Hepatocyte (in vitro differentiated cells): Measurements from ENCODE around the gene RBMS1. TPM values are rescaled to one million over a fixed set of nuclear protein-coding genes. Genes with fewer than 3 reads are reported as not detected.

Experiments used
- DNase-seq: peaks from one replicate; pipeline ENCODE4 v3.0.0-alpha.2; 2016; ENCODE audit warnings: low spot score
- H2AFZ ChIP-seq: fragments of 200-600 bp; sonication (generic); 2 replicates; pipeline ENCODE4 v1.6.0; 2016; ENCODE audit warnings: antibody characterized with exemption, mild to moderate bottlenecking
- H3K27ac ChIP-seq: fragments of 200-600 bp; sonication (generic); 2 replicates; pipeline ENCODE4 v1.5.1; 2016; ENCODE audit warnings: mild to moderate bottlenecking
- H3K27me3 ChIP-seq: fragments of 200-600 bp; sonication (generic); 2 replicates; pipeline ENCODE4 v1.6.1; 2016
- H3K36me3 ChIP-seq: fragments of 200-600 bp; sonication (generic); replicated peaks from 2 replicates; pipeline ENCODE4 v1.5.1; 2016; ENCODE audit warnings: low read depth; ENCODE audit not compliant: insufficient read depth
- H3K4me1 ChIP-seq: fragments of 200-600 bp; sonication (generic); 2 replicates; pipeline ENCODE4 v1.5.1; 2016; ENCODE audit warnings: mild to moderate bottlenecking, moderate library complexity; ENCODE audit not compliant: insufficient read depth
- H3K4me2 ChIP-seq: fragments of 200-600 bp; sonication (generic); 2 replicates; pipeline ENCODE4 v1.6.0; 2016
- H3K4me3 ChIP-seq: fragments of 200-600 bp; sonication (generic); 2 replicates; pipeline ENCODE4 v1.5.1; 2016; ENCODE audit warnings: mild to moderate bottlenecking
- H3K79me2 ChIP-seq: fragments of 200-600 bp; sonication (generic); 2 replicates; pipeline ENCODE4 v1.6.0; 2017; ENCODE audit warnings: mild to moderate bottlenecking
- H3K9me2 ChIP-seq: fragments of 200-600 bp; sonication (generic); replicated peaks from 2 replicates; pipeline ENCODE4 v1.6.0; 2017; ENCODE audit warnings: mild to moderate bottlenecking; ENCODE audit not compliant: insufficient read depth
- H3K9me3 ChIP-seq: fragments of 200-600 bp; sonication (generic); 2 replicates; pipeline ENCODE4 v1.5.1; 2016; ENCODE audit warnings: low read depth, mild to moderate bottlenecking
- H4K20me1 ChIP-seq: fragments of 200-600 bp; sonication (generic); 2 replicates; pipeline ENCODE4 v1.6.0; 2016; ENCODE audit warnings: mild to moderate bottlenecking; ENCODE audit not compliant: insufficient read depth, poor library complexity, severe bottlenecking
- CTCF ChIP-seq: fragments of 200-600 bp; sonication (generic); IDR thresholded peaks from 2 replicates; pipeline ENCODE4 v1.5.1; 2016; ENCODE audit warnings: antibody characterized with exemption, mild to moderate bottlenecking; ENCODE audit not compliant: poor library complexity
- EZH2 ChIP-seq: fragments of 200-600 bp; sonication (generic); IDR thresholded peaks from 2 replicates; pipeline ENCODE4 v1.6.1; 2016; ENCODE audit warnings: antibody characterized with exemption, mild to moderate bottlenecking, borderline replicate concordance
- EZH2phosphoT487 ChIP-seq: fragments of 200-600 bp; sonication (generic); IDR thresholded peaks from one replicate; pipeline ENCODE4 v1.6.1; 2018; ENCODE audit warnings: antibody characterized with exemption, mild to moderate bottlenecking, low read depth, moderate library complexity; ENCODE audit not compliant: unreplicated experiment, severe bottlenecking
- whole genome bisulfite sequencing: methylation state at CpG from one replicate; pipeline ENCODE4 v1.1.6; 2016; ENCODE audit warnings: low lambda C conversion rate; ENCODE audit errors: missing lambda C conversion rate; 5-methylcytosine and 5-hydroxymethylcytosine counted together
- polyA plus RNA-seq: library from polyadenylated mRNA; unstranded; fragments of >200 nt; fragmentation: Nextera tagmentation; extraction: Ambion mirVana; gene quantifications from 2 replicates; pipeline ENCODE4 v1.2.1, GENCODE V29; 2016
- total RNA-seq: library from RNA; depleted of rRNA; stranded (reverse); fragments of >200 nt; gene quantifications from 2 replicates; pipeline ENCODE4 v1.2.3, GENCODE V29; 2014

RBMS1 gene
- total and polyA plus RNA-seq, 2 experiments from 2014 or later, result 87.9 to 103 TPM

GRCh38 chr2:160430001-160430344, 63.6 kb downstream of the RBMS1 start:
- Histone ChIP-seq H3K4me1 (peaks cover 17% of the 10 kb centered on the region), H3K9me3 (no peaks in the 10 kb centered on the region), H4K20me1 (no peaks in the 10 kb centered on the region), H3K9me2 (no peaks in the 10 kb centered on the region), H2AFZ (no peak overlapping the region), H3K27ac (no peak overlapping the region), H3K79me2 (peaks cover 60% of the 10 kb centered on the region), H3K36me3 (no peaks in the 10 kb centered on the region), H3K4me3 (no peak overlapping the region), H3K4me2 (no peak overlapping the region), H3K27me3 (no peaks in the 10 kb centered on the region)
- no peak for DNase-seq
- TF ChIP-seq EZH2phosphoT487 (no peak), CTCF (no peak), EZH2 (no peak)

- Histone ChIP-seq H3K4me3 (no peak overlapping the region), H3K36me3 (no peaks in the 10 kb centered on the region), H3K9me2 (no peaks in the 10 kb centered on the region), H2AFZ (no peak overlapping the region), H3K27me3 (no peaks in the 10 kb centered on the region), H3K4me1 (peaks cover 19% of the 10 kb centered on the region), H3K4me2 (no peak overlapping the region), H3K27ac (peak overlapping the region; percentile 69), H3K9me3 (no peaks in the 10 kb centered on the region), H4K20me1 (no peaks in the 10 kb centered on the region), H3K79me2 (peaks cover 61% of the 10 kb centered on the region)
- TF ChIP-seq EZH2 (no peak), CTCF (peak; percentile 58)
- peak; percentile 65 for DNase-seq
- 59% methylated on average over 1 of the region's 1 CpG for WGBS
Measured at GRCh38 chr2:160429248-160430000, 64.2 kb downstream of the RBMS1 start.

- H3K4me1 ChIP-seq, result peaks cover 19% of the 10 kb centered on the region
- no peaks in the 10 kb centered on the region for H4K20me1 ChIP-seq
- no peak overlapping the region for H3K4me3 ChIP-seq
- TF ChIP-seq CTCF (no peak), EZH2phosphoT487 (no peak), EZH2 (no peak)
- no peaks in the 10 kb centered on the region for H3K9me3 ChIP-seq
- H3K27ac ChIP-seq, result peak overlapping the region; percentile 69
- H3K79me2 ChIP-seq, result peaks cover 63% of the 10 kb centered on the region
- 80% methylated on average over 4 of the region's 4 CpGs for WGBS
- no peaks in the 10 kb centered on the region for H3K36me3 ChIP-seq
- H3K27me3 ChIP-seq, result no peaks in the 10 kb centered on the region
- H3K9me2 ChIP-seq, result no peaks in the 10 kb centered on the region
- H2AFZ ChIP-seq, result no peak overlapping the region
- no peak for DNase-seq
- peak overlapping the region; percentile 57 for H3K4me2 ChIP-seq
Measured at GRCh38 chr2:160428405-160428763, 65.2 kb downstream of the RBMS1 start.
